CD4-positive, alpha-beta T cell treated with Interferon gamma for 1 hour (primary cell): ENCODE data around the gene FGFBP1.

Experiments used
- DNase-seq: peaks from one replicate; pipeline ENCODE4 v3.0.0-alpha.2; 2020

Gene FGFBP1

GRCh38 chr4:15910155-15910940 is 28.2 kb downstream of the FGFBP1 start:
- DNase-seq: no peak

DNA sequence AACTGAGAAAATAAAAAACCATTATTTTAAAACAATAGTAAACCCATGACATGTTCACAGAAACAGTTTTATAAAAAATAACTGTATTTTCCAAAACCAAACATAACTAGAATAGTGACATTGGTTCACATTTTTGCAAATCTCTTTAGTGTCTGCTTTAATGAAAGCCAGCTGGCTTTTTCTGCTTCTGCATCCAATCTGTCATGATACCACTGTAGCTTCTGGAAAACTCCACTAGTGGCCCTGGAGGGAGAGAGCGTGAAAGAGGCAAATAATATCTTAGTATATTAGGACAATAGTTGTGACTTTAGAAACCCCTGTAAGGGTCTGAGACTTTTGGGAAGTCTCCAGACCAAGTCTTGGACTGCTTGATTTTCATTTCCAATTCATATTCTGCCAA is 31.1 kb downstream of the FGFBP1 start:
- DNase-seq: no peak

DNA sequence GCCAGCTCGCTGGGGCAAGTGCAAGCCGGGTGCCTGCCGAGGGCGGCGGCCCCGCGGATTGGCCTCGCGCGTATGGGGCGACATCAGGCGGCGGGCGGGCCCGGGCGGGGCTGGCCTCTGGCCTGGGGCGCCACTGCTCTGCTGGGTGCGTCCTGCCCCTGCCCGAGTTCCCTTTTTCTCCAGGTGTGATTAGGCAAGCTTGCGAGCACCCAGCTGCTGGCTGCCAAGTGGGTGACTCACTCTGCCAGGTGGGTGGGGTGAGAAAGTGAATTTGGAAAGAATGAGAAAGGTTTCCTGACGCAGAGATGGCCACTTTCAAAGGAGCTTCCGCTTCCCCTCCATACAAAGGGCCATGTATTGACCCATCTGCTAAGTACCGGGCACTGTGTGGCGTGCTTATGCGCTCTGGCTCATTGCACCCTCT is 32.5 kb downstream of the FGFBP1 start:
- peak; percentile 19 for DNase-seq

DNA sequence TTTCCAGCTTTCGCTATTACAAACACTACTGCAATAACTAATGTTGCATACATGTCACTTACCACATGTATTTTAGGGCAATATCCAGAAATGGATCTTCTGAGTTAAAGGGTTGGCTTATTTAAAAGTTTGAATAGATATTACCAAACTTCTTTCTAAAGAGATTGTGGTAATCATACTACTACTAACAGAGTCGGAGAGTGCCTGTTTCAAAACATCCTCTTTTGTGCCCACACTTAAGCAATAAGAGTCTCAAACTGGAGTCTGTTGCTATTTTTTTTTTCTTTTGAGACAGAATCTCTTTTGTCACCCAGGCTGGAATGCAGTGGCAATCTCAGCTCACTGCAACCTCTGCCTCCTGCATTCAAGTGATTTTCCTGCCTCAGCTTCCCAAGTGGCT is 35.8 kb downstream of the FGFBP1 start:
- no peak for DNase-seq

GRCh38 chr4:15901998-15902397 is 36.5 kb downstream of the FGFBP1 start:
- DNase-seq: no peak

DNA sequence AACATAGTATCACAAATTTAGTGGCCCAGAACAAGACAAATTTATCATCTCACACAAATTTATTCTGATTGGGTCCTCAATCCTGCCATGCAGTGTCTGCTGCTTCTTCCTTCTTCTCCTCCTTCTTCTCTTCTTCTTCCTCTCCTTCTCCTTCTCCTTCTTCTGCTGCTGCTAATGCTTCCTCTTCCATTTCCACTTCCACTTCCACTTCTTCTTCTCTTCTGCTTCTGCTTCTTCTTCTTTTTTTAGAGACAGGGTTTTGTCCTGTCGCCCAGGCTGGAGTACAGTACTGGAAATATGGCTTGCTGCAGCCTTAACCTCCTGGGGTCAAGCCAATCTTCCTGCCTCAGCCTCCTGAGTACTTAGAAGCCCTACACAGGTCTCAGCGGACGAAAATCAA is 37.5 kb downstream of the FGFBP1 start:
- no peak for DNase-seq

GRCh38 chr4:15899511-15899910 is 39.0 kb downstream of the FGFBP1 start:
- no peak for DNase-seq

- DNase-seq: no peak
These were observed 39.6 kb downstream of the FGFBP1 start for GRCh38 chr4:15898902-15899301.

GRCh38 chr4:15897577-15897976 is 41.0 kb downstream of the FGFBP1 start:
- DNase-seq: no peak

- DNase-seq: no peak
These were observed 43.3 kb downstream of the FGFBP1 start for GRCh38 chr4:15894921-15895916.

DNA sequence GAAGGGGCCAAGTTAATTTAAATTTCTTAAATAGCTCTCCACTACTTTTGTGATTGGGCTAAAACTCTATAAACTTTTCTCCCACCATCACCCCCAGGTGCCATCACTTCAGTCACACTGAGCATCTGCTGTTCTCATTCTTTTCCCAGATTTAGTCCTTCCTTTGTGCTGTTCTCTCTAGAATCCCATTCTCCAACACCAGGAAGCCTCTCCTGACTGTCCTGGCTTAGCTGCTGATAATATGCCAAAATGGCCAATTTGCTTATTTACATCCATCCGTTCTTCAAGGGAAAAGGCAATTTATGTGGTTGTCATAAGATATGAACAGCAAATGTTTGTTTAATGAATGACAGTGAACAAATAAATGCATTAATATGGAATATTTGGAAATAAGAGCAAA is 44.1 kb downstream of the FGFBP1 start:
- DNase-seq: no peak

DNA sequence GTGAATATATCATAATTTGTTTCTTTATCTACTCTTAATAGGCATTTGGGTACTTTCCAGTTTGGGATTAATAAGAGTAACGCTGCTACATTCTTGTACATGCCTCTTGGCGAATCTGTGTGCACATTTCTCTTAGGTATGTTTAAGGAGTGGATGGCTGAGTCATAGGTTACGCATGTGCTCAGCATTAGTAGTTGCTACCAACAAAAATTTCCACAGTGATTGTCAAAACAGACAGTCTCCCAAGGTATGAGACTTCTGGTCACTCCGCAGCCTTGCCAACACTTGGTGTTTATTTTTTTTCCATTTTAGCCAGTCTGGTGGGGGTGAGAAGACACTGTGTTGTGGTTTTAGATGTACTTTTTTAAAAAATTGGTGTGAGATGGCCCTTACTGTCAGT is 44.6 kb downstream of the FGFBP1 start:
- no peak for DNase-seq

- DNase-seq: no peak
These were observed 47.2 kb downstream of the FGFBP1 start for GRCh38 chr4:15891312-15891711.

DNA sequence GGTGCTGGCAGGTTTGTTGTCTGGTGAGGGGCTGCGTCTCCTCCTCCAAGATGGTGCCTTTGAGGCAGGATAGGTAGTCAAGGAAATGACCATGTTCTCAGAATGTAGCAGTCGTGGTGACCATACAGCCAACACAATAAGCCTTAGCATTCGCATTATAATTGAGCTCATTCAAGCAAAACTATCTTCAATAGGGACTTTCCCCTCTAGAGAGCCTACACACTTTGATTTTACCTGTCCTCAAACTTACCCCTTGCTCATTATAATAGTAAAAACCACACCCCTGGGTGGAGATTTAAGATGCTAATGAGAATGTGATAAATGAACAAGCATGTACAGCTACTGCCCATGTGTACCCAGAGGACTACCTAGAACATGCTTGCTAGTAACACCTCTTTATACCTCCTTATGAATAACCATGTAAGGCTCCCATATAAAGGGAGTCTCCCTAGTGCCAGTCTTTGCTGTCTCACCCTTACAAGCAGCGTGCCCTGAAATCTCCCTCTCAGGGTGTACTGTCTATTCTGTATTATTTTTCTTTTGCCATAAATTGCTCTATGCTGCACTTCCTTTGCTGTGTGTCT is 48.2 kb downstream of the FGFBP1 start:
- no peak for DNase-seq

- no peak for DNase-seq
These were observed 50.0 kb downstream of the FGFBP1 start for GRCh38 chr4:15888515-15888914.
